ENCODE results near the gene DOCK3. TPM values are rescaled to one million over a fixed set of nuclear protein-coding genes. Genes with fewer than 3 reads are reported as not detected.
"Not testable (repeated sequence)": the region's sequence is repeated elsewhere in the genome, so short reads cannot be mapped to it uniquely, and the experiment has no call there.

Gene DOCK3
- total RNA-seq, 4 donors from 2014 or later = 5.5 to 10.0 (median 8.7) TPM

DNA sequence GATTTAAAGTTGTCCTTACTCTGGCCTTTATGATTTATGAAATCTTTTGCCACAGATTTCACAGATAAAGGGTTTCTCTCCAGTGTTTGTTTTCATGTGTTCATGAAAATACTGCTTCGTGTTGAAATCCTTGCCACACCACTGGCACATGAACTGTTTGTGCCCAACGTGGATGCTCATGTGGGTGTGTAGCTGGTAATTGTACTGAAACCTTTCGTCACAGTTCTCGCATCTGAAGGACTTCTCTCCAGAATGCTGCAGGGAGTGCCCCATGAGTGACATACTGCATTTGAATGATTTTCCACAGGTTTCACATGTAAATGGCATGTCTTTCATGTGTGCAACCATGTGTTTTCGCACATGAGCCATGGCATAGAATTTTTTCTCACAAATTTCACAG is 111.9 kb downstream of the DOCK3 start:
- H3K4me1 ChIP-seq = no peaks in the 10 kb centered on the region
- no peak overlapping the region for H3K4me3 ChIP-seq
- no peaks in the 10 kb centered on the region for H3K36me3 ChIP-seq
- peaks cover 0 to 7% (median 0%) of the 10 kb centered on the region in 3 donors for H3K9me3 ChIP-seq
- H3K27ac ChIP-seq = no peak overlapping the region
- no peaks in the 10 kb centered on the region for H3K27me3 ChIP-seq
- ATAC-seq = no peak
- WGBS, 2 donors (ENCODE audit: low coverage in 1 of 2) = 69 to 96% methylated on average over 5 of the region's 5 CpGs
- TF ChIP-seq, protein P1, sequence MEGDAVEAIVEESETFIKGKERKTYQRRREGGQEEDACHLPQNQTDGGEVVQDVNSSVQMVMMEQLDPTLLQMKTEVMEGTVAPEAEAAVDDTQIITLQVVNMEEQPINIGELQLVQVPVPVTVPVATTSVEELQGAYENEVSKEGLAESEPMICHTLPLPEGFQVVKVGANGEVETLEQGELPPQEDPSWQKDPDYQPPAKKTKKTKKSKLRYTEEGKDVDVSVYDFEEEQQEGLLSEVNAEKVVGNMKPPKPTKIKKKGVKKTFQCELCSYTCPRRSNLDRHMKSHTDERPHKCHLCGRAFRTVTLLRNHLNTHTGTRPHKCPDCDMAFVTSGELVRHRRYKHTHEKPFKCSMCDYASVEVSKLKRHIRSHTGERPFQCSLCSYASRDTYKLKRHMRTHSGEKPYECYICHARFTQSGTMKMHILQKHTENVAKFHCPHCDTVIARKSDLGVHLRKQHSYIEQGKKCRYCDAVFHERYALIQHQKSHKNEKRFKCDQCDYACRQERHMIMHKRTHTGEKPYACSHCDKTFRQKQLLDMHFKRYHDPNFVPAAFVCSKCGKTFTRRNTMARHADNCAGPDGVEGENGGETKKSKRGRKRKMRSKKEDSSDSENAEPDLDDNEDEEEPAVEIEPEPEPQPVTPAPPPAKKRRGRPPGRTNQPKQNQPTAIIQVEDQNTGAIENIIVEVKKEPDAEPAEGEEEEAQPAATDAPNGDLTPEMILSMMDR (IDR thresholded peaks at IDR 0.05) = no peak
- no peak for TF ChIP-seq EP300 (IDR thresholded peaks at IDR 0.05)
- TF ChIP-seq POLR2AphosphoS5 (IDR thresholded peaks at IDR 0.05) = no peak
- no peak for TF ChIP-seq POLR2A (IDR thresholded peaks at IDR 0.05)

DNA sequence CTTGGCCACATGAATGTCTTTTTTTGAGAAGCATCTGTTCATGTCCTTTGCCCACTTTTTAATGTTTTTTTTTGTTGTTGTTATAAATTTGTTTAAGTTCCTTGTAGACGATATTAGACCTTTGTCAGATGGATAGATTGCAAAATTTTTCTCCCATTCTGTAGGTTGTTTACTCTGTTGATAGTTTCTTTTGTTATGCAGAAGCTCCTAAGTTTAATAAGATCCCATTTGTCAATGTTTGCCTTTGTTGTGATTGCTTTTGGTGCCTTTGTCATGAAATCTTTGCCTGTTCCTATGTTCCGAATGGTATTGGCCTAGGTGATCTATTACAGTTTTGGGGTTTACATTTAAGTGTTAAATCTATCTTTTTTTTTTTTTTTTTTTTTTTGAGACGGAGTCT is 116.2 kb downstream of the DOCK3 start:
- not testable (repeated sequence) for H3K4me1 ChIP-seq, H3K9me3 ChIP-seq, H3K27me3 ChIP-seq, H3K27ac ChIP-seq, ATAC-seq, H3K4me3 ChIP-seq, H3K36me3 ChIP-seq
- WGBS, 2 donors (ENCODE audit: low coverage in 1 of 2) = 79 to 100% methylated on average over 3 of the region's 3 CpGs

DNA sequence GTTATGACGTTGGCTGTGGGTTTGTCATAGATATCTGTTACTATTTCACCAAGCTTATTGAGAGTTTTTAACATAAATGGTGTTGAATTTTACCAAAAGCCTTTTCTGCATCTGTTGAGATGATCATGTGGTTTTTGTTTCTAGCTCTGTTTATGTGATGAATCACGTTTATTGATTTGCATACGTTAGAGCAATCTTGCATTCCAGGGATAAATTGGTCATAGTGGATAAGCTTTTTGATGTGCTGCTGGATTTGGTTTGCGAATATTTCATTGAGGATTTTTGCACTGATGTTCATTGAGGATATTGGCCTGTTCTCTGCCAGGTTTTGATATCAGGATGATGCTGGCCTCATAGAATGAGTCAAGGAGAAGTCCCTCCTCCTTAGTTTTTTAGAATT is 117.8 kb downstream of the DOCK3 start:
- WGBS, 2 donors (ENCODE audit: low coverage in 1 of 2) = 52 to 90% methylated on average over 3 to 4 of the region's 4 CpGs
- no peak overlapping the region for H3K4me3 ChIP-seq
- no peak overlapping the region for H3K27ac ChIP-seq
- no peaks in the 10 kb centered on the region for H3K9me3 ChIP-seq
- no peak for ATAC-seq
- no peak for TF ChIP-seq POLR2A (IDR thresholded peaks at IDR 0.05)
- TF ChIP-seq, protein P1 (IDR thresholded peaks at IDR 0.05) = no peak
- no peak for TF ChIP-seq POLR2AphosphoS5 (IDR thresholded peaks at IDR 0.05)
- TF ChIP-seq EP300 (IDR thresholded peaks at IDR 0.05) = no peak
- H3K36me3 ChIP-seq = no peaks in the 10 kb centered on the region
- H3K27me3 ChIP-seq = no peaks in the 10 kb centered on the region
- H3K4me1 ChIP-seq = no peaks in the 10 kb centered on the region

DNA sequence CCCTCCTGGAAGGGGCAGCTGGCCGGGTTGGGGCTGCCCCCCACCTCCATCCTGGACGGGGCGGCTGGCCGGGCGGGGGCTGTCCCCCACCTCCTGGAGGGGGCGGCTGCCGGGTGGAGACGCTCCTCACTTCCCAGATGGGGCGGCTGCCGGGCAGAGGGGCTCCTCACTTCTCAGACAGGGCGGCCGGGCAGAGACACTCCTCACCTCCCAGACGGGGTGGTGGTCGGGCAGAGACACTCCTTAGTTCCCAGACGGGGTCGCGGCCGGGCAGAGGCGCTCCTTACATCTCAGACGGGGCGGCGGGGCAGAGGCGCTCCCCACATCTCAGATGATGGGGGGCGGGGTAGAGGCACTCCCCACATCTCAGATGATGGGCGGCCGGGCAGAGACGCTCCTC is 129.1 kb downstream of the DOCK3 start:
- not testable (repeated sequence) for H3K4me1 ChIP-seq, H3K36me3 ChIP-seq, H3K27ac ChIP-seq, ATAC-seq, H3K27me3 ChIP-seq, H3K4me3 ChIP-seq
- WGBS, 2 donors (ENCODE audit: low coverage in 1 of 2) = no CpG with 5 or more reads among the region's 27 CpGs
- H3K9me3 ChIP-seq = peaks cover 0 to 46% (median 0%) of the 10 kb centered on the region in 3 donors

DNA sequence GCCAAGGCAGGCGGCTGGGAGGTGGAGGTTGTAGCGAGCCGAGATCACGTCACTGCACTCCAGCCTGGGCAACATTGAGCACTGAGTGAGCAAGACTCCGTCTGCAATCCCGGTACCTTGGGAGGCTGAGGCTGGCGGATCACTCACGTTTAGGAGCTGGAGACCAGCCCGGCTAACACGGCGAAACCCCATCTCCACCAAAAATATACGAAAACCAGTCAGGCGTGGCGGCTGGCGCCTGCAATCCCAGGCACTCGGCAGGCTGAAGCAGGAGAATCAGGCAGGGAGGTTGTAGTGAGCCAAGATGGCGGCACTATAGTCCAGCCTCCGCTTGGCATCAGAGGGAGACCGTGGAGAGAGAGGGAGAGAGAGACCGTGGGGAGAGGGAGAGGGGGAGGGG is 129.6 kb downstream of the DOCK3 start:
- H3K4me1 ChIP-seq, ATAC-seq, H3K36me3 ChIP-seq, H3K27ac ChIP-seq, H3K4me3 ChIP-seq, H3K27me3 ChIP-seq: not testable (repeated sequence)
- 95 to 100% methylated on average over 2 to 4 of the region's 20 CpGs for WGBS, 2 donors (ENCODE audit: low coverage in 1 of 2)
- H3K9me3 ChIP-seq = peaks cover 0 to 41% (median 0%) of the 10 kb centered on the region in 3 donors

DNA sequence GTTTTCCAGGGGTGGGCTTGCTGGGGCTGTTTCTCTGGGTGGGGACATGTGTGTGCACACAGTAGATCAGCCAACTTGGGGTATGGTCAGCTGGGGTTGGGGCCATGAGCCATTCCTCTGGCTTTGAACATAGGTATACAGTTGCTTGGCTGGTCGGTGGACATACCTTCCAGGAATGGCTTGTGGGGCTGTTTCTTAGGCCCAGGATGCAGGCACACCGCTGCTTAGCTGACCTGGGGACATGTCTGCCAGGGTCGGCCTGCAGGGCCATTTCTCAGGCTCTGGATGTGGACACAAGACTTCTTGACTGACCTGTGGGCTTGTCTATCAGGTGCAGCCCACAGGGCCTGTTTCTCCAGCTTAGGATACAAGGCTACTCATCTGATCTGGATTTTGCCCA is 130.6 kb downstream of the DOCK3 start:
- H3K36me3 ChIP-seq = no peaks in the 10 kb centered on the region
- peaks cover 0 to 31% (median 0%) of the 10 kb centered on the region in 3 donors for H3K9me3 ChIP-seq
- no peak overlapping the region for H3K27ac ChIP-seq
- ATAC-seq = no peak
- no peaks in the 10 kb centered on the region for H3K4me1 ChIP-seq
- TF ChIP-seq POLR2A (IDR thresholded peaks at IDR 0.05) (no peak), EP300 (IDR thresholded peaks at IDR 0.05) (no peak), POLR2AphosphoS5 (IDR thresholded peaks at IDR 0.05) (no peak)
- no peaks in the 10 kb centered on the region for H3K27me3 ChIP-seq
- WGBS, 2 donors (ENCODE audit: low coverage in 1 of 2) = no CpG with 5 or more reads among the region's 3 CpGs
- H3K4me3 ChIP-seq = no peak overlapping the region

DNA sequence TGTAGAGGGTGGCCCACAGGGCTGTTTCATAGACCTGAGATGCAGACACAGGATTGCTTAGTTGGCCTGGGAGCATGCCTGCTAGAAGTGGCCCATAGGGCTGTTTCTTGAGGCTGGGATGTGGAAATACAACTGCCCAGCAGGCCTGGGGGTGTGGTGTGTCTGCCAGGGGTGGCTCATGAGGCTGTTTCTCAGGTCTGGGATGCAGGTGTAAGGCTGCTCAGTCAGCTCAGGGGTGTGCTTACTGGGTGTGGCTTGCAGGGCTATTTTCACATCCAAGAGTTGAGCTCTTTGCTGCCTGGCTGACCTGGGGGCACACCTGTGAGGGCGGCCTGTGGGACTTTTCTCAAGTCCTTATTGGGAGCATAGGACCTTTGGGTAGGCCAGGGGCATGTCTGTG is 131.3 kb downstream of the DOCK3 start:
- Histone ChIP-seq H3K9me3 (peaks cover 0 to 24% (median 0%) of the 10 kb centered on the region in 3 donors), H3K4me1 (no peaks in the 10 kb centered on the region), H3K4me3 (no peak overlapping the region), H3K36me3 (no peaks in the 10 kb centered on the region), H3K27me3 (no peaks in the 10 kb centered on the region), H3K27ac (no peak overlapping the region)
- no peak for TF ChIP-seq POLR2A (IDR thresholded peaks at IDR 0.05)
- TF ChIP-seq, protein P1 (IDR thresholded peaks at IDR 0.05) = no peak
- no peak for TF ChIP-seq EP300 (IDR thresholded peaks at IDR 0.05)
- no peak for TF ChIP-seq POLR2AphosphoS5 (IDR thresholded peaks at IDR 0.05)
- 100% methylated on average over 1 of the region's 1 CpG; no CpG with 5 or more reads in 1 of the 2 donors for WGBS, 2 donors (ENCODE audit: low coverage in 1 of 2)
- no peak for ATAC-seq

Data from gastroesophageal sphincter (tissue), 4 donors.